Measurements from ENCODE around the gene PTPRT. TPM values are rescaled to one million over a fixed set of nuclear protein-coding genes. Genes with fewer than 3 reads are reported as not detected.

PTPRT gene
- total and polyA plus RNA-seq, 2 of the 13 experiments (the other 11 are each of a cell fraction or from before 2014, with no cell fraction given), result under 0.01 to 0.09 TPM

DNA sequence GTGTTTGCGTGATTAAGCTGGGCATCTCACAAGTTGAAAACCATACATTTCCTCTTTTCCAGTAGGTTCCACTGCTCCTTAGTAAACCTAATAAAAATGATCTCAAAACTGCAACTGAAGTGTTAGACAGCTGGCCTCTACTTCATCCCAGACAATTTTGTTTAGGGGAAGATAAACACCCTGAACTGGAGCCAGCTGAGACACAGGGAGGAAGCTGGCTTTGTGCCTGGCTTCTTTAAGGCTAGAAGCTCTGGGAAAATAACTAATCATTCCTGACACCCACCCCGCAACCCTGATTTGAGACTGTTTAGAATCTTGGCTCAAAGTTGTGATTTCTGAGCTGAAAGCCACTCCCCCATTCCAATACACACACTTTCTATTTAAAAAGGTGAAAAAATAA, 11.6 kb downstream of the PTPRT start:
- Histone ChIP-seq H3K79me2 (ENCODE audit: insufficient read depth, low read length) (no peaks in the 10 kb centered on the region), H3K27me3 (ENCODE audit: control insufficient read depth in 1 of 2, insufficient read depth in 2 of 2, low read length in 2 of 2) (peaks cover 0 to 12% of the 10 kb centered on the region in 2 experiments; a peak in 2 of 5 replicates), H3K4me3 (replicated peaks in 1 of 3; ENCODE audit: insufficient read depth in 1 of 3, low read depth in 2 of 3, low read length in 3 of 3) (no peak overlapping the region), H3K9me3 (ENCODE audit: low read length) (peaks cover 14% of the 10 kb centered on the region), H4K20me1 (ENCODE audit: insufficient read depth, low read length) (no peaks in the 10 kb centered on the region), H3K4me2 (ENCODE audit: low read depth, low read length) (no peak overlapping the region), H3K27ac (ENCODE audit: extremely low read length, insufficient read depth, low read length) (no peak overlapping the region), H3K36me3 (replicated peaks in 1 of 2; ENCODE audit: control insufficient read depth in 1 of 2, insufficient read depth in 2 of 2, low read length in 2 of 2) (no peaks in the 10 kb centered on the region), H2AFZ (ENCODE audit: low read length) (no peak overlapping the region), H3K4me1 (ENCODE audit: insufficient read depth, low read length) (no peaks in the 10 kb centered on the region), H3K9ac (ENCODE audit: insufficient read depth, low read depth, low read length) (no peak overlapping the region)
- TF ChIP-seq CHCHD3 (CRISPR knock-in tag; IDR thresholded peaks at IDR 0.05) (no peak), TCF12 (IDR thresholded peaks at IDR 0.05) (no peak), TCF12 (CRISPR knock-in tag; IDR thresholded peaks at IDR 0.05) (no peak), ZNF557 (CRISPR knock-in tag; IDR thresholded peaks at IDR 0.05) (no peak), MXI1 (IDR thresholded peaks at IDR 0.05; ENCODE audit: borderline replicate concordance, low read depth, low read length) (no peak), FOXA3 (CRISPR knock-in tag; IDR thresholded peaks at IDR 0.05) (no peak), ZNF672 (CRISPR knock-in tag; IDR thresholded peaks at IDR 0.05) (no peak), RCOR2 (CRISPR knock-in tag; IDR thresholded peaks at IDR 0.05) (no peak), KLF15 (CRISPR knock-in tag; IDR thresholded peaks at IDR 0.05; ENCODE audit: borderline replicate concordance) (no peak), ZNF737 (CRISPR knock-in tag; IDR thresholded peaks at IDR 0.05; ENCODE audit: borderline replicate concordance) (no peak), ZNF296 (CRISPR knock-in tag; conservative IDR thresholded peaks at IDR 0.05) (no peak), SIN3B (IDR thresholded peaks at IDR 0.05; ENCODE audit: low read length) (no peak), ATAD3A (CRISPR knock-in tag; IDR thresholded peaks at IDR 0.05) (no peak), ZFP36 (IDR thresholded peaks at IDR 0.05; ENCODE audit: borderline replicate concordance, low read depth, low read length, partially characterized antibody) (no peak), ZBTB21 (CRISPR knock-in tag; IDR thresholded peaks at IDR 0.05) (no peak), THYN1 (CRISPR knock-in tag; IDR thresholded peaks at IDR 0.05; ENCODE audit: borderline replicate concordance, low read depth) (no peak), CAMTA2 (CRISPR knock-in tag; IDR thresholded peaks at IDR 0.05; ENCODE audit: borderline replicate concordance) (no peak)
- TF ChIP-seq, protein P1, sequence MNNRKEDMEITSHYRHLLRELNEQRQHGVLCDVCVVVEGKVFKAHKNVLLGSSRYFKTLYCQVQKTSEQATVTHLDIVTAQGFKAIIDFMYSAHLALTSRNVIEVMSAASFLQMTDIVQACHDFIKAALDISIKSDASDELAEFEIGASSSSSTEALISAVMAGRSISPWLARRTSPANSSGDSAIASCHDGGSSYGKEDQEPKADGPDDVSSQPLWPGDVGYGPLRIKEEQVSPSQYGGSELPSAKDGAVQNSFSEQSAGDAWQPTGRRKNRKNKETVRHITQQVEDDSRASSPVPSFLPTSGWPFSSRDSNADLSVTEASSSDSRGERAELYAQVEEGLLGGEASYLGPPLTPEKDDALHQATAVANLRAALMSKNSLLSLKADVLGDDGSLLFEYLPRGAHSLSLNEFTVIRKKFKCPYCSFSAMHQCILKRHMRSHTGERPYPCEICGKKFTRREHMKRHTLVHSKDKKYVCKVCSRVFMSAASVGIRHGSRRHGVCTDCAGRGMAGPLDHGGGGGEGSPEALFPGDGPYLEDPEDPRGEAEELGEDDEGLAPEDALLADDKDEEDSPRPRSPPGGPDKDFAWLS (CRISPR knock-in tag; IDR thresholded peaks at IDR 0.05; ENCODE audit: borderline replicate concordance), result no peak
- TF ChIP-seq, protein P2, sequence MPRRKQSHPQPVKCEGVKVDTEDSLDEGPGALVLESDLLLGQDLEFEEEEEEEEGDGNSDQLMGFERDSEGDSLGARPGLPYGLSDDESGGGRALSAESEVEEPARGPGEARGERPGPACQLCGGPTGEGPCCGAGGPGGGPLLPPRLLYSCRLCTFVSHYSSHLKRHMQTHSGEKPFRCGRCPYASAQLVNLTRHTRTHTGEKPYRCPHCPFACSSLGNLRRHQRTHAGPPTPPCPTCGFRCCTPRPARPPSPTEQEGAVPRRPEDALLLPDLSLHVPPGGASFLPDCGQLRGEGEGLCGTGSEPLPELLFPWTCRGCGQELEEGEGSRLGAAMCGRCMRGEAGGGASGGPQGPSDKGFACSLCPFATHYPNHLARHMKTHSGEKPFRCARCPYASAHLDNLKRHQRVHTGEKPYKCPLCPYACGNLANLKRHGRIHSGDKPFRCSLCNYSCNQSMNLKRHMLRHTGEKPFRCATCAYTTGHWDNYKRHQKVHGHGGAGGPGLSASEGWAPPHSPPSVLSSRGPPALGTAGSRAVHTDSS (CRISPR knock-in tag; conservative IDR thresholded peaks at IDR 0.05), result no peak
- TF ChIP-seq, protein P3, sequence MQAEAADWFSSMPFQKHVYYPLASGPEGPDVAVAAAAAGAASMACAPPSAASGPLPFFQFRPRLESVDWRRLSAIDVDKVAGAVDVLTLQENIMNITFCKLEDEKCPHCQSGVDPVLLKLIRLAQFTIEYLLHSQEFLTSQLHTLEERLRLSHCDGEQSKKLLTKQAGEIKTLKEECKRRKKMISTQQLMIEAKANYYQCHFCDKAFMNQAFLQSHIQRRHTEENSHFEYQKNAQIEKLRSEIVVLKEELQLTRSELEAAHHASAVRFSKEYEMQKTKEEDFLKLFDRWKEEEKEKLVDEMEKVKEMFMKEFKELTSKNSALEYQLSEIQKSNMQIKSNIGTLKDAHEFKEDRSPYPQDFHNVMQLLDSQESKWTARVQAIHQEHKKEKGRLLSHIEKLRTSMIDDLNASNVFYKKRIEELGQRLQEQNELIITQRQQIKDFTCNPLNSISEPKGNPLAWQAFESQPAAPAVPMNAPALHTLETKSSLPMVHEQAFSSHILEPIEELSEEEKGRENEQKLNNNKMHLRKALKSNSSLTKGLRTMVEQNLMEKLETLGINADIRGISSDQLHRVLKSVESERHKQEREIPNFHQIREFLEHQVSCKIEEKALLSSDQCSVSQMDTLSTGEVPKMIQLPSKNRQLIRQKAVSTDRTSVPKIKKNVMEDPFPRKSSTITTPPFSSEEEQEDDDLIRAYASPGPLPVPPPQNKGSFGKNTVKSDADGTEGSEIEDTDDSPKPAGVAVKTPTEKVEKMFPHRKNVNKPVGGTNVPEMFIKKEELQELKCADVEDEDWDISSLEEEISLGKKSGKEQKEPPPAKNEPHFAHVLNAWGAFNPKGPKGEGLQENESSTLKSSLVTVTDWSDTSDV (CRISPR knock-in tag; IDR thresholded peaks at IDR 0.05), result no peak
- in situ Hi-C loops (cut with HindIII; ENCODE audit: extremely low pct_ligation_motif_present, low pct_unique_long_range_greater_than_20kb) (no loop called here), intact Hi-C loops (cut with micrococcal nuclease; ENCODE audit: unreplicated experiment) (no loop called here)
- ATAC-seq (no peak), DNase-seq (ENCODE audit: low spot score) (no peak), FAIRE-seq (no peak)
- CTCF ChIA-PET (ENCODE audit: low intra/inter-chr PET ratio, low total read pairs), result no interaction called here
- POLR2A ChIA-PET, result no interaction called here
- BruUV-seq (replicated peaks), result no TSS peak
- 5% methylated on average over 2 of the region's 2 CpGs for WGBS (ENCODE audit: low lambda C conversion rate)
